ENCODE results near the gene SI.

GRCh38 chr3:164929642-164930041 is 148.7 kb downstream of the SI start:
- no peak for TF ChIP-seq POLR2AphosphoS5 (IDR thresholded peaks at IDR 0.05; ENCODE audit: insufficient read depth in 1 of 2, low read depth in 1 of 2)
- no peak for TF ChIP-seq CTCF (IDR thresholded peaks at IDR 0.05)
- no peak for TF ChIP-seq POLR2A (IDR thresholded peaks at IDR 0.05)
